Bronchial epithelial cell (primary cell): Measurements from ENCODE around the gene ADAMTS2. TPM values are rescaled to one million over a fixed set of nuclear protein-coding genes. Genes with fewer than 3 reads are reported as not detected.

Experiments
- DNase-seq: peaks from one replicate; pipeline ENCODE4 v3.0.0-alpha.2; 2010; ENCODE audit warnings: low read depth
- FAIRE-seq: peaks from 2 replicates; lab custom pipeline; 2011; peaks lifted over from hg19 to GRCh38; lab: Jason Lieb, UNC
- H3K27me3 ChIP-seq: 2 replicates; pipeline ENCODE4 v1.5.1; 2011; ENCODE audit warnings: low read length; ENCODE audit not compliant: control insufficient read depth, insufficient read depth
- H3K36me3 ChIP-seq: 2 replicates; pipeline ENCODE4 v1.5.1; 2011; ENCODE audit warnings: low read length; ENCODE audit not compliant: control insufficient read depth, insufficient read depth
- H3K4me3 ChIP-seq: 2 replicates; pipeline ENCODE4 v1.5.1; 2011; ENCODE audit warnings: mild to moderate bottlenecking, low read depth, low read length, control low read depth
- total RNA-seq: library from RNA; depleted of rRNA; stranded (reverse); fragments of >200 nt; gene quantifications from 2 replicates; pipeline ENCODE4 v1.2.1, GENCODE V29; 2014
- TF ChIP-seq, protein P1 (sequence below): IDR thresholded peaks from 2 replicates; pipeline ENCODE4 v1.5.1; 2011; ENCODE audit warnings: mild to moderate bottlenecking, moderate library complexity, low read length, control low read depth, inconsistent platforms; ENCODE audit not compliant: insufficient read depth, severe bottlenecking

ADAMTS2 gene
- total RNA-seq, 1 donor from 2014 or later: 0.26 TPM

DNA sequence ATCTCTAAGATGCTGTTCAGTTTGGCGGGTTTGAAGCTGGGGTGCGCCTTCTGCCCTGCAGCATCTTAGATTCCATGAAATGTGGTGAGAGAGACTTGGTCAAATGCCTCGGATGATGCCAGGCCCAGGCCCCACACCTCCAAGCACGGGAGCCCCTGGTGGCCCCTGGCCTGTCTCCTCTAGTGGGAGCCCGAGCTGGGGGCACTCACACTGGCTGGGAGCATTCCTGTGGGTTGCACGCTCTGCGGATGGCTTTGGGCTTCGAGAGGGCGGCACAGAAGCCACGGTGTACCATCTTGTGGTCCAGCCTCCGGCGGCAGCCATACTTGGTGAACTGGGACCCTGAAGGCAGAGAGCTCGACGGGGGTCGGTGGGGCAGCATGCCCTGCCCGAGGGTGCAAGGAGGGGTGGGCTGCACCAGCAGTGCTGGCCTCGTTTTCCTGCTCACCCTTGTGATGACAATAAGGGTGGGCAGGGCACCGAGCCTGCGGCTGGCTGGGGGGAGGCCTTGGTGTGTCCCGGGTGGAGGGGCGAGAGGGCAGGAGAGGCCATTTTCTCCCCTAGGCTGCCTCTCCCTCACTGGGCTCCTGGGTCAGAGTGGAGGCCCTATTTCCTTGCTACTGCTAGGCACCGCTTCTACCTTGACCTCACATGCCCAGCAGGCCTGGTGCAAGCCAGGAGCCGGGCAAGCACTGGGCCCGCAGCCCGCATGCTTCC is 219.3 kb downstream of the ADAMTS2 start:
- DNase-seq (no peak), FAIRE-seq (no peak)
- no peaks in the 10 kb centered on the region for H3K27me3 ChIP-seq
- no peaks in the 10 kb centered on the region for H3K36me3 ChIP-seq
- H3K4me3 ChIP-seq: no peak overlapping the region
- TF ChIP-seq, protein P1, sequence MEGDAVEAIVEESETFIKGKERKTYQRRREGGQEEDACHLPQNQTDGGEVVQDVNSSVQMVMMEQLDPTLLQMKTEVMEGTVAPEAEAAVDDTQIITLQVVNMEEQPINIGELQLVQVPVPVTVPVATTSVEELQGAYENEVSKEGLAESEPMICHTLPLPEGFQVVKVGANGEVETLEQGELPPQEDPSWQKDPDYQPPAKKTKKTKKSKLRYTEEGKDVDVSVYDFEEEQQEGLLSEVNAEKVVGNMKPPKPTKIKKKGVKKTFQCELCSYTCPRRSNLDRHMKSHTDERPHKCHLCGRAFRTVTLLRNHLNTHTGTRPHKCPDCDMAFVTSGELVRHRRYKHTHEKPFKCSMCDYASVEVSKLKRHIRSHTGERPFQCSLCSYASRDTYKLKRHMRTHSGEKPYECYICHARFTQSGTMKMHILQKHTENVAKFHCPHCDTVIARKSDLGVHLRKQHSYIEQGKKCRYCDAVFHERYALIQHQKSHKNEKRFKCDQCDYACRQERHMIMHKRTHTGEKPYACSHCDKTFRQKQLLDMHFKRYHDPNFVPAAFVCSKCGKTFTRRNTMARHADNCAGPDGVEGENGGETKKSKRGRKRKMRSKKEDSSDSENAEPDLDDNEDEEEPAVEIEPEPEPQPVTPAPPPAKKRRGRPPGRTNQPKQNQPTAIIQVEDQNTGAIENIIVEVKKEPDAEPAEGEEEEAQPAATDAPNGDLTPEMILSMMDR: no peak

DNA sequence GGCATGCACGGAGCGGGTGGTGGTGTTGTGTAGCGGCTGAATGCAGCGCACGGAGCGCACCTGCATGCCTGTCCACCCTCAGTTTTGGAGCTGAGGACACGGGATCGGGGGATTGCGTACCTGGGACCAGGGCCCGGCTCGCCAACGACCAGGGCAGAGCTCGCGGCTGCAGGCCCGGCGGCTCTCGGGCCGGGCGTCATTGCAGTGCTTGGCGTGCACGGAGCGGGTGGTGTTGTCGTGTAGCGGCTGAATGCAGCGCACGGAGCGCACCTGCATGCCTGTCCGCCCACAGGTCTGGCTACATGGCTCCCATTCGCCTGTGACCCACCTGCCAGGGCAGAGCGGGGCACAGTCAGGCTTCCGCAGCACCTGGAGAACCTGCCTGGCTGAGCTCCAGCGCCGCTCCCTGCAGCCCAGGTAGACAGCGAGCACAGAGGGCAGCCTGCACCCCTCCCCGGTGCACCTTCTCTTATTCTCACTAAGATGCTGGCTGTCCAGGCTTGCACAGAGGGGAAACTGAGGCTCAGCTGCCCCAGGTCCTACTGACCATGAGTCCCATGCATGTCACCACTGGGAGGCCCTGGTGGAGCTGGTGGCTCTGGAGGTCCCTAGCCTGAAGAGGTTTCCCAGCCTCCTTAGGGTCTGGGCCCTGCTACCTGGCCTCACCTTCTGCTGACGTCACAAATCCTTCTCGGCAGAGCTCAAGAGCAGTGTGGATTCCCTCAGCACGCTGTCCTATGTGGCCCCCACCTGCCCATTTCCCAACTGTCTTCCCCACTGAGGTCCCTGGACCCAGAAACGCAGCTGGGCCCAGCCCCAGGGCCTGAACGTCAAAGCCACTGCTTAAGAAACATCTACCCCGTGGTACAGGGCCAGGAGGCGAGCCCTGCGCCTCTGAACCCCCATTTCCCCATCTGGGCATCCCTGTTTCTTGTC is 220.1 kb downstream of the ADAMTS2 start:
- no peak overlapping the region for H3K4me3 ChIP-seq
- DNase-seq: no peak
- TF ChIP-seq, protein P1: no peak
- no peaks in the 10 kb centered on the region for H3K27me3 ChIP-seq
- FAIRE-seq: no peak
- no peaks in the 10 kb centered on the region for H3K36me3 ChIP-seq

DNA sequence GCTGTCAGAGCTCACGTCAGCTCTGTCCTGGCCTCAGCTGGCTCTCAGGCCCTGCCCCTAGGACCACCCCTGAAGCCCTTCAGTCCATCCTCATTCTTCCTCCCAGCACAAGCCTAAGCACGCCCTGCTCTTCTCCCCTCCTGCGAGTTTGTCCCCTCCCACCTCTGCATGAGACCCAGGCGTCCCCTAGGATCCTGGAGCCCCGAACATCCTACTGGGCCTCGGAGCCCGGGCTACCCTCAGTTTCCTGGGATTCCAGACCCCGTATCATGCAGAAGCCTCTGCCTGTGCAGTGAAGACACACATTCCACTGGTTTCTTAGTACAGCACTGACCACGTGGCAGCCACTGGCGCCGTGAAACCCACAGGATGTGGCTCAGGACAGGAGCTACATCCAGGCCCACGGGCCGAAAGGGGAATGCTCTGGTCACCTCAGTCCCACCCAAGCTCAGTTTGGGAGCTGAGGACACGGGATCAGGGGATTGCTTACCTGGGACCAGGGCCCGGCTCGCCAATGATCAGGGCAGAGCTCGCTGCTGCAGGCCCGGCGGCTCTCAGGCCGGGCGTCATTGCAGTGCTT is 220.9 kb downstream of the ADAMTS2 start:
- FAIRE-seq: no peak
- TF ChIP-seq, protein P1: no peak

DNA sequence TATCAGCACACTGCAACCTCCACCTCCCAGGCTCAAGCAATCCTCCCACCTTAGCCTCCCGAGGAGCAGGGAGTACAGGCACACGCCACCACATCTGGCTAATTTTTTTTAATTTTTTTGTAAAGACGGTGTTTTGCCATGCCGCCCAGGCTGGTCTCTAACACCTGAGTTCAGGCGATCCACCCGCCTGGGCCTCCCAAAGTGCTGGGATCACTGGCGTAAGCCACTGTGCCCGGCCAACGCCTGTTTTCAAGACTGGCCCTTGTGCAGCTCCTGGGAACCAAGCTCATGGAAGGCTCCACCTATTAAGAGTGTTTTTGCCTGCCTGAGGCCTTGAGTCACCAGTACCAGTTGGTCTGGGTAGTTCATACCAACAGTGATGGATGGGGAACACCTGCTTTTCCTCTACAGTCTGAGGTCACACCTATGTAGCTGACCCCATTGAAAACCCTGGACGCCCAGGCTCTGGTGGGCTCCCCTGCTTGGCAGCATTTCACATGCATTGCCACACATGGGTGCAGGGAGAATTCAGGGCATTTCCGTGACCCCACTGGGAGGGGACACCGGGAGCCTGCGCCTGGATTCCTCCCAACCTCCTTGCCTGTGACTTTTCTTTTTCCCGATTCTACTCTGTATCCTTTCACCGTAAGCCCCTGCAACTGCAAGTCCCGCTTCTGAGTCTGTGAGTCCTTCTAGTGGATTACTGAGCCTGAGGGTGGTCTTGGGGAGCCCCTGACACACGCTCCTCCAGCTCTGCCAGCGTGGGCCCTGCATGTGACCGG is 221.6 kb downstream of the ADAMTS2 start:
- Histone ChIP-seq H3K36me3 (no peaks in the 10 kb centered on the region), H3K4me3 (no peak overlapping the region), H3K27me3 (no peaks in the 10 kb centered on the region)
- FAIRE-seq (no peak), DNase-seq (no peak)
- TF ChIP-seq, protein P1: no peak

More for the DNA sequence above, 220.9 kb downstream of the ADAMTS2 start:
- no peaks in the 10 kb centered on the region for H3K36me3 ChIP-seq
- H3K4me3 ChIP-seq: no peak overlapping the region
- DNase-seq: no peak
- no peaks in the 10 kb centered on the region for H3K27me3 ChIP-seq

DNA sequence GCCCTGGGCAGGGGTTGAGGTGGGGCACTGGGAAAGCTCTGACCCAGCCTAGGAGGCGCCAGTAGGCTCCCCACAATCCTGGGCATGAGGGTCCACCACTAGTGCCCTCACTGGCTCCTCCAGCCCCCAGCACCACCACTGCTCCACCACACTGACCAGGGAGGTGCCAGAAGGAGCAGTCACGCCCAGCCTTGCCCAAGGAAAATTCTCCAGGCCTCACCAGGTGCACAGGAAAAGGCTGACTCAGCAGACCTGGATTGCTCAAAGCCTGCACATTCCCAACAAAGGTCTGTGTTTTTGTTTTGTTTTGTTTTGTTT is 222.2 kb downstream of the ADAMTS2 start:
- no peak for FAIRE-seq
- Histone ChIP-seq H3K36me3 (no peaks in the 10 kb centered on the region), H3K4me3 (no peak overlapping the region), H3K27me3 (no peaks in the 10 kb centered on the region)
- DNase-seq: peak; percentile 4
- TF ChIP-seq, protein P1: no peak
